Stimulated activated CD4-positive, alpha-beta T cell treated with anti-CD3 and anti-CD28 coated beads, Interleukin-4, amount 100 ng/mL, for 24 hours (primary cell): ENCODE measurements around the gene ZNF519.
"Not testable (repeated sequence)": the region's sequence is repeated elsewhere in the genome, so short reads cannot be mapped to it uniquely, and the experiment has no call there.

Experiments
- DNase-seq: peaks from one replicate; pipeline ENCODE4 v3.0.0-alpha.2; 2020

Gene ZNF519

GRCh38 chr18:14146771-14147170 is 14.5 kb upstream of the ZNF519 start:
- not testable (repeated sequence) for DNase-seq

GRCh38 chr18:14145581-14146338 is 13.5 kb upstream of the ZNF519 start:
- DNase-seq: not testable (repeated sequence)

GRCh38 chr18:14145021-14145420 is 12.8 kb upstream of the ZNF519 start:
- DNase-seq: not testable (repeated sequence)

GRCh38 chr18:14144628-14144895 is 12.3 kb upstream of the ZNF519 start:
- no peak for DNase-seq

GRCh38 chr18:14143871-14144627 is 11.8 kb upstream of the ZNF519 start:
- DNase-seq: not testable (repeated sequence)

GRCh38 chr18:14143396-14143795 is 11.2 kb upstream of the ZNF519 start:
- not testable (repeated sequence) for DNase-seq

GRCh38 chr18:14142177-14142576 is 9.9 kb upstream of the ZNF519 start:
- DNase-seq: not testable (repeated sequence)

GRCh38 chr18:14139583-14139982 is 7.3 kb upstream of the ZNF519 start:
- not testable (repeated sequence) for DNase-seq

- DNase-seq: not testable (repeated sequence)
Measured at GRCh38 chr18:14137971-14138370, 5.7 kb upstream of the ZNF519 start.

- not testable (repeated sequence) for DNase-seq
Measured at GRCh38 chr18:14131696-14132270, 452 bp downstream of the ZNF519 start.

GRCh38 chr18:14130804-14131203 is 1.4 kb downstream of the ZNF519 start:
- DNase-seq: not testable (repeated sequence)

GRCh38 chr18:14124689-14125088 is 7.5 kb downstream of the ZNF519 start:
- DNase-seq: no peak

GRCh38 chr18:14122097-14122496 is 10.1 kb downstream of the ZNF519 start:
- DNase-seq: no peak

- DNase-seq: no peak
Measured at GRCh38 chr18:14120926-14121325, 11.3 kb downstream of the ZNF519 start.

GRCh38 chr18:14117606-14118005 is 14.6 kb downstream of the ZNF519 start:
- DNase-seq: no peak

- no peak for DNase-seq
Measured at GRCh38 chr18:14106906-14107305, 25.3 kb downstream of the ZNF519 start.

GRCh38 chr18:14104906-14105748 is 27.1 kb downstream of the ZNF519 start:
- no peak for DNase-seq

GRCh38 chr18:14104201-14104600 is 28.0 kb downstream of the ZNF519 start:
- no peak for DNase-seq

- no peak for DNase-seq
Measured at GRCh38 chr18:14100503-14101286, 31.5 kb downstream of the ZNF519 start.

GRCh38 chr18:14098428-14098827 is 33.8 kb downstream of the ZNF519 start:
- no peak for DNase-seq

GRCh38 chr18:14097761-14098160 is 34.5 kb downstream of the ZNF519 start:
- no peak for DNase-seq

GRCh38 chr18:14093307-14093915 is 38.8 kb downstream of the ZNF519 start:
- no peak for DNase-seq
